GM21529 (cell line): ENCODE results near the gene GPR183.
A peak's percentile ranks its signal among the peaks of the same experiment; 100 is the strongest.

Experiments used
- ATAC-seq: cut with Tn5 transposase; IDR thresholded peaks from one replicate; pipeline ENCODE4 v1.9.1; 2021; ENCODE audit not compliant: unreplicated experiment

The GPR183 gene

DNA sequence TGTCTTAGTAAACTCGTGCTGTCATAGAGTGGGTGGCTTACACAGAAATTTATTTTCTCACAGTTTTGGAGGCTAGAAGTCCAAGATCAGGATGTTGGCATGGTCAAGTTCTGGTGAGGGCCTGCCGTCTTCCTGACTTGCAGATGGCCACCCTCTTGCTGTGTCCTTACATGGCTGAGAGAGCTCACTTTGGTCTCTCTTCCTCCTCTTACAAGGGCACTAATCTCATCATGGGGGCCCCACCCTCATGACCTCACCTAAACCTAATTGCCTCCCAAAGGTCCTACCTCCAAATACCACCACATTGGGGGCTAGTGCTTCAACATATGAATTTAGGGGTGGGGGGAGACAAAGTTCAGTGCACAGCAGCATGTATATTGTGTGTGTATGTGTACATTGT is 34.7 kb downstream of the GPR183 start:
- no peak for ATAC-seq

DNA sequence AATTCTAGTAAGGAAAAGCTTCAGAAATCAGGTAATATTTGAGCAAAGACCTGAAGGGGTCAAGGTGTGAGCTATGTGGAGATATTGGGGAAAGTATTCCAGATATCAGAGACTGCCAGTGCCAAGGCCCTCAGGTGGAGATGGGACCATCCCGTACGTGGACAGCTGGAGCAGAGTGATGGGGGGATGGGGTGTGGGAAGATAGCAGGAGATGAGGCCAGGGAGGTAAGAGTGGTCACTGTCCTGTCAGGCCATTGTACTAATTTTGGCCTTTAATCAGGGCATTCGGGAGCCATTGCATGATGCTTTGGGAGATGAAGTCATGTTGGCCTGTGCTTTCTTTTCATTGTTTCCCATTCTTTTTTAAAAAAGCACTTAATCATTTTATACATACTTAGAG is 36.0 kb downstream of the GPR183 start:
- ATAC-seq = no peak

DNA sequence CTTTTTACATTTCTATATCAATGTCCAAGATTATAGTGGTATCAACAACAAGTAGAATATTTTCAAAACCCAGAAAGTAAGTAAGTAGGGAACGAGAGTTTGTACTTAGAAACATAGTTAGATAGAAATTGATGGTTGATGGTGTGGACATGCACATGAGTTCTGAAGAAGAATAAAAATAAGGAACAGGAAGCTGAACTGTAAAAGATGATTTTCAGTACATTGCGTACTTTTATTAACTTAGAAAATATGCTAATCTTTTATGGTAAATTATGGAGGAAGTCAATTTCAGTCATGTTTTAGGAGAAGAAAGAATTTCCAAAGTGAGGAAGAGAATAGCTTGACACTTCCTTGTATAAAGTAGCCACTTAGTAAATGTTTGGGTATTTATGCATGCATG is 36.7 kb downstream of the GPR183 start:
- ATAC-seq = no peak

DNA sequence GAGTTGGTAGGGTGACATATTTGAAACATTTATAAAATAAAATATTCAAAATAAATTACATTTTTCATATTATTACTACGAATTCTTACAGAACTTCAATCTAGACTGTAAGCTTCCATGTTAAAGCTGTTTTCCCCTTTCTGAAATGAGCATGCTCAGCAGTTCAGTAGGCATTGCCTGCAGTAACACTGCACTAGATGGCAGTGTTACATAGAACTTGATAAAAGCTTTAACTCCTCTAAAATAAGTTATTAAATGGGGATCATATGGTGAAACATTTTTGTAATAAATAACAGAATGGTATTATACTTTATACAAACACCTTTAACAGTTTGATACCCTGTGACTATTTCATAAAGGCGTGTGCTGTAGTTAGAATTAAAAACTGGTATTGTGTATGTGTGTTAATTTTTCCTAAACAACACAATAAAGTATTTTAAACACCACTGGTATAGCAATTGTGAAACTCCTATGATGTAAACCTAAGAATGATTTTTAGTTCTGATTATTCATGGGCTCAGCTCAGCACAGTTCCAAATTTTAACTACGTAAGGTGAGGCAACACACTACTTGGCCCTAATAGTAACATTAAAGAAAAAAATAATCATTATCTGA is 37.5 kb downstream of the GPR183 start:
- peak; percentile 63 for ATAC-seq

DNA sequence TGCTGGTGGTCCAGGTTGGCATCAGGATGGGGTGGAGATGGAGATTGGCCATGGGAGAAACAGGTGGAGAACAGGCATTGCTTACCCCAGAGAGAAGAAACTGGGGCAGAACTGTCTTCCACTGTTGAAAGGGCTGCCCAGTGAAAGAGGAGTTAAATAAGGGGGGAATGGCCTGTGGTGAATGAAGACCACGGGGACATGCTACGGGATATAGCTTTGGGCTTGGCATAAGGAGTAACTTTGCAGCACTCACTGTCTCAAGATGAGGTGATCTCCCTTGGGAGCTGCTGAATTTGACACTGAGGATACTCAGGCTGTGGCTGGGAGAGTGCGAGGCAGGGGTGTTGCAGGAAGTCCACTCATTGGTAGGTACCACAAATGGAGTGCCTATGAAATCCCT is 38.4 kb downstream of the GPR183 start:
- no peak for ATAC-seq

DNA sequence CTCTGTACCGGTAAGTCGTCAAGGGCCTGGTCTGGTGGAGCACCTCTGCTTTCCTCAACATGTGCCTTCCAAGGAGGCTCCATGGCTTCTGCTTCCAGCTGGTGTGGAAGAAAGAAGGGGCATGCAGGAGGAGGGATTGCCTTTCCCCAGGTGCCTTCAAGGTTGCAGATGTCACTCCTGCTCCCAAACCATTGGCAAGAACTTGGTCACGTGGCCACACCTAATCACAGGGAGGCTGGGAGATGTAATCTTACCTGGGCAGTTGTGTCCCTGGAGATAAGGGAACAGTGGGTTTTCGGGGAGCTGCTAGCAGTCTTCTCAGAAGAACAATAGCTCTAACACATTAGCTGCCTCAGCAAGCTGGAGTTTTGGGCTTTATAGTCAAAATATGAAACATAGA is 39.3 kb downstream of the GPR183 start:
- no peak for ATAC-seq

DNA sequence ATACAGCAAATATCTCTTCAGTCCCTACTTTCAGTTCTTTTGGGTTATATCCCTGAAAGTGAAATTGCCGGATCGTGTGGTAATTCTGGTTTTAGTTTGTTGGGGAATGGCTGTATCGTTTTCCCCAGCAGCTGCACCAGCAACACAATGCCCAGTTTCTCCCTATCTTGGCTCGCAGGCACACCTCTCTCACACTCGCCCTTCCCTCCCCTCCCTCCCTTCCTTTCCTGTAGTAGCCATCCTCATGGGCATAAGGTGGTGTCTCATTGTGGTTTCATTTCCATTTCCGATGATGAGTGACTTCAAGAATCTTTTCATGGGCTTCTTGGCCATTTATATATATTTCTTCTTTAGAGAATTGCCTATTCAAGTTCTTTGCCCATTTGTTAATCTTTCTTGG is 40.4 kb downstream of the GPR183 start:
- no peak for ATAC-seq

DNA sequence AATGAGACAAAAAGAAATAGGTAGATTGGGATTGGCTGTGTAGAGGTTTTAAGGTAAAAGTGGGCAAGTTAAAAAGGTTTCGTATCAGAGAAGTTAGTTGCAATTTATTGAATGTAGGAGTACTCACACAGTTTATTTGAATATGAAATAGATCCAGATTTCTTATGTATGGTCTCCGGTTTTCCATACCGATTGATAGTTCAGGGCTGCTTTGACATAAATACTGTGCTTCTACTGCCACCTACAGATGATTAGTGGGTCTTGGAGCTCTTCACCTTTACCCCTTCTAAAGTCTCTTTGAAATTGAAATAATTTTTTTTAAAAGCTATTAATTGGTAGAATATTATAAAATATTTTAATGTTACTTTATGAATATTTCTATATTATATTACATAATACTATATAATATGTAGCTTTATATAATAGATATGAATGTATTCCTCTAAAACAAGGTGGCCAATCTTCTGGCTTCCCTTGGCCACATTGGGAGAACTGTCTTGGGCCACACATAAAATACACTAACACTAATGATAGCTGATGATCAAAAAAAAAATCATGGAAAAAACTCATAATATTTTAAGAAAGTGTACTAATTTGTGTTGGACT is 41.3 kb downstream of the GPR183 start:
- no peak for ATAC-seq

DNA sequence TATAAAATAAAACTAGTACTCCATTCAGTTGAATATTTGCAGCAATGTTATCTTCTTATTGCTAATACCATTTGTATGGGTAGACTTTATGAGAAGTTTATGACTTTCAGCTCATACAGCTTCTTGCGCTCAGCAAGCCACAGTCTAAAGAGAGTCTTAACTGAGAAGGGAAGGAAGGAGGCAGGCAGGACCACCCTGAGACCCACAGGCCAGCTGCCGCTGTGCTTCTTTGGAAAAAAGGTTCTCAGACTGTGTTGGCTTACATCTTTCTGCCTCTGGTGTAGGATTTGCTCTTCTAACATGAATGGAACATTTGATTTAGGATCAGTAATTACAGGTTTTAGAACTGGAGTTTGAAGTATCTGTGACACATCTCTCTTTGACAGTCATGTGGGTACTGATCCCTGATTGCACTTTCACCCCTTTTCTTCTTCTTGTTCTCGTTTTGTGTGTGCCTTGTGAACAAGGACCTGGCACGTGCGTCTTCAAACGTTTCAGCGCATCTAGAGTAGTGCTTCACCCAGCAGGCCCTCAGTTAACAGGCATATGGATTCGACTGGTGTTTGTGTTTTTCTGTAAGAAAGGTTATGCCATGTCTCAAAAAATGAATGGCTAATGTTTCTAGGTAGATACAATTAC is 41.9 kb downstream of the GPR183 start:
- ATAC-seq = no peak

DNA sequence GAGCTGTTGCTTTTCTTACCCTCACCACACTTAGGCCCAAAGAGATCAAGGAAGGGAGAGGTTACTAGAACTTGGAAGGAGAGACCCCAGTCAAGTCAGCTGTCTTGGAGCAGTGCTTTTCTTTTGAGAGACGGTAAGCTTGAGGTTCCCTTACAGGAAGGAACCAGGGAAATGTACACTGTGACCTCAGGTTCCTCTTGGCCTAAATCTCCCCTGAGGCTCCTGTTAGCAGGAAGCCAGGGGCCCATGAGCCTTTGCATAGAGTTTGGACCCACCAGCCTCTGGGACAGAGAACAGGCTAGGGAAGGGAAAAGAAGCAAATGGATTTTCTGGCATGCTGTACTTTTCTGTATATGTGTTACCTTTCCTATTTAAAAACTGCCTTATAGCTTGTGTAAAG is 43.1 kb downstream of the GPR183 start:
- no peak for ATAC-seq

DNA sequence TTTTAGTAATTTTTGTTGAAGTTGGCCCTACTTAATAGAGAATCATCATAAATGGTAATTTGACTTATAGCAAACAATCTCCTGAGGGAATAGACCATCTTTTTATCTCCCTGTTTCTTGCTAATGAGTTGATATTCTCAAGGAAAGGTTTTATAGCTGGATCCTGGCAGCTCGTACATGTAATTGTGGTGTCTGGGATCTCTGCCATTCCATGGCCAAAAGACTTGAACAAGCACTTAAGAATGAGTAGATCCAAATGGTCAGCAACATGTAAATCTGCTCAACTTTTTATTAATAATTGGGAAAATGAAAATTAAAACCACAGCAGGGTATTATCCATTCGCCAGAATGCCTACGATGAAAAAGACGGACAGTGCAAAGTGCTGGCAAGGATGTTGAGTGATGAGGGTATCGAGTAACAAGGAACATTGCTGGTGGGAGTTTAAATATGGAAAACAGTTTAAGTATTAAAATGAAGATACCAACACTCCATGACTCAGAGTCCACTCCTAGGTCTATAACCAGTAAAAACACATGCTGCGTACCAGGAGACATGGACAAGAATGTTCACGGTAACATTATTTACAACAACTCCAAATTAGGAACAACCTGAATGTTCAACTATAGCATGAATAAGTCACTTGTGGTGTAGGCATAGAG is 43.9 kb downstream of the GPR183 start:
- ATAC-seq = no peak

DNA sequence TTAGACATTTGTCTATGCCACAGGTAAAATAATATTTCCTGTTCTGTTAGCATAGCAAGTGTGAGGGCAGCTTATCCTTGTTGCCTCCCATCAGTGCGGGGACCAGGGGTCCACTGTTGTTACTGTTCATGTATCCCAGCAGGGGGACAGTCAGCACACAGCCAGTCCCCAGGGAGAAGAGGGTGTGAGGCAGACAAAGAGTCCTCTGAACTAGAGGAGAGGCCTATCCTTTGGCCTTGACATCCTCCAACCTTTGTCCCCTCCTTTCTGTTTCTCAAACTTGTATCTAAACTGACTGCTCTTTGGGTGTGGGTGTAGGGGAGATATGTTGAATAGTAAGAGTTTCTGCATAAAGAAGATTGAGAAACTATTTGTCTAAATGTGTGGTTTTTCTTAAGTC is 46.1 kb downstream of the GPR183 start:
- ATAC-seq = no peak

DNA sequence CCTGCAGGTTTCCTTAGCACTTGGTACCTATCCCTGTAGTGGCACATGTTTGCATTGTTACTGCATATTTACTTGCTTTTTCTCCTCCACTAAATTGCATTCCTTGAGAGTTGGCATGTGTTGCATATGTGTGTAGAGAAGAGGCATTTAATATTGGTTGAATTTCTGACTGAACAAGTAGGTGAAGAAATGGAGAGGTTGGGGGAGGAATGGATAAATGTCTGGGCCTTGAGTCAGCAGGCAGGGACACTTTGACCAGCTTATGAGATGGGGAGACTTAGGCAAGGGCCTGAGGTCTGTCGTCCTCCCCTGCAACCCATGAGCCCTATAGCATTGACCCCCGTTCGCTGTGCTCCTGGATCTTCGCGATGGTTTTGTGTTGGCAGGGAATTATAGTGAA is 47.0 kb downstream of the GPR183 start:
- ATAC-seq = no peak

DNA sequence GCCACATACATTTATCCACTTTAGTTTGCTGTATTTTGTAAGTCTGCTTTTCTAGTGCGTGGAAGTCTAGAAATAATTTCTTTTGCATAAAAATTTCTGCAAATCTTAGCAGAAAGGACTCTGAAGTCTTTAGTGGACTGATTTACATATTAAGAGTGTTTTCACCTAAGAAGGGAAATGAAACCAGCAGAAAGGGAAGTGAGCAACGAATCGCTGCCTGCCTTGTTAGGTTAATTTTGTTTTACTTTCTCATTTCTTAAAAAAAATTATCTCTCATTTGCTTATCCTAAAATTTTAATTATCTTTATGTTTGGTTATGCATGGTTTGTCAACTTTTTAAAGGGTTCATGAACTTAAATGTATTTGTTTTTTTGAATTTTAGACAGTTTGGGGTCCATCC is 48.3 kb downstream of the GPR183 start:
- peak; percentile 65 for ATAC-seq

DNA sequence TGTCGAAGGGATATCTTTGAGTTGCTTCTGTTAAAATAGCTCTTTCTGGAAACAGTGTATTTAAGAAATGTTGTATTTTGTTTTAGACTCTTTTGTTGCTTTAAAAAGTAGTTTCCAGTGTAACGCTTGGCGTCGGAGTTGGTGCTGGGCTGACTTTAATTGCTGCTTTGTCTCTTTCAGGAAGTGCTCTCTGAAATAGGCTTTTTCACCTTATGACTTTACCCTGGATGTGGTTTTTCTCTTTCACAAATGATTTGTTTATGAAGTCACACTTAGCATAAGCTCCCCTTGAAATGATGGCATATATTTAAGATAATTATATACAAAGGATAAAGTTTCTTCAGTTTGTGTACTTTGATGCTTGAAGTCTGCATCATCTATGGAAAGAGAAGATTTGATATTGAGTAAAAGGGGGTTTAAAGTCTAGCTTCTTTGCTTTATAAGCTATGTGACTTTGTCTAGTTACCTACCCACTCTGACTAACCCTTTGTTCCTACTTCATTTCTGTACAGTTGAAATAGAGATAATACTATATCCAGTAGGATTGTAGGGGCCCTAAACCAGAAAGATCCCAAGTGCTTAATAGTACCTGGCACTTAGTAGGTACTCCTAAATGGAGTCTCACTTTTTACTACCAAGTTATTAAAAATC is 48.9 kb downstream of the GPR183 start, which contains the start of gene GPR18:
TSS of gene GPR18 (minus strand) at position 170 of the 651 bp plus-strand sequence. CDS start 2,507 bp downstream, outside the sequence.
- peak; percentile 96 for ATAC-seq

DNA sequence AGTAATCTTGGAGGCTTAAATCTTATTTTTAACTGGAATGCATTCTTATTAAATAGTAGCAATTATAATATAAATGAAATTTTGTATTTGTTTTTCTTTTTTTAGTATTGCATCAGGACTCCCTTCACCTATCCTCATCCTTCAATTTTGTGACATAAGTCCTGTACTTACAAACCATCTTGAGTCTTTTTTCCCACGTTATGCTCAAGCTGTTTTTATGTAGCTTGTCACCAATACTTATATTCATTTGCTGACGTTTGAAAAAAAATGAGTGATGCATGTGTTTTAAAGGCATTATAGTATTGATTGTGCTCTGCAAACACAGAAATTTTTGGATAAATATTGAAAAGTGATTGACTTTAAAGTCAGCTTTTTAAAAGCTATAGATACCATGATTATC is 49.9 kb downstream of the GPR183 start:
- ATAC-seq = no peak

DNA sequence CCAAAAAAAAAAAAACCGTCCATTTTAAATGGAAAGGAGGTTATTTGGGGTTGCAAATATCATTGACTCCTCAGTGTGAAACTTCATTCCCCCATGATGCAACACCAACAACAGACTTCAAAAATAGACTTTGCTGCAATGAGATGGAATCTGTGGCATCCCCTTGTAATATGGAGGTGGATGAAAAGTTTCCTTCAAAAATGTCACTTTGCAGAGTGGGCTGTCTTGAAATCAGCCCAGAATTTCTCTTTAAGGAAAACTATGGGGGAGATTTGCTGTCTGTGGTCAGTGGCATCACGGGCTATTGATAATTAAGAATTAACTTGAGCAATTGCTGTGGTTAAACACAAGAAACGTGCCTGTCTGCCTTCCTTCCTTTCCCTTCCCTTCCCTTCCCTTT is 50.5 kb downstream of the GPR183 start:
- no peak for ATAC-seq

DNA sequence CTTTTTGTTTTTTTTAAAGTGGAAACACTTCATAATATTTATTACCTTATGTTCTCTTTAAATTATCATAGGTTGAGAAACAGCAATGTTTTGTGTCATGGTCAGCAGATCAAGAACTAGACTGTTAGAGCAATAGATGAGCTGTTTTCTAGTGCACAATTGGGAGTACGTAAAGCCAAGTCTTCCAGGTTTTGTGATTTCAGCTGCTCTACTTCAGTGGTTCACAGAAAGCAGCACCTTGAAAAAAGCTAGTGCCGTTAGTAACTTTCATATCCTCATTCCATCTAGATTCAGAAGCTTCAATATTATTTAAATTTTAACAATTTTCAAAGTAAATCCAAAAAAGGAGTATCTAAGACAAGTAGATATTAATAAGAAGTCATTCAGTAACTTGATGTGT is 50.9 kb downstream of the GPR183 start:
- ATAC-seq = no peak

DNA sequence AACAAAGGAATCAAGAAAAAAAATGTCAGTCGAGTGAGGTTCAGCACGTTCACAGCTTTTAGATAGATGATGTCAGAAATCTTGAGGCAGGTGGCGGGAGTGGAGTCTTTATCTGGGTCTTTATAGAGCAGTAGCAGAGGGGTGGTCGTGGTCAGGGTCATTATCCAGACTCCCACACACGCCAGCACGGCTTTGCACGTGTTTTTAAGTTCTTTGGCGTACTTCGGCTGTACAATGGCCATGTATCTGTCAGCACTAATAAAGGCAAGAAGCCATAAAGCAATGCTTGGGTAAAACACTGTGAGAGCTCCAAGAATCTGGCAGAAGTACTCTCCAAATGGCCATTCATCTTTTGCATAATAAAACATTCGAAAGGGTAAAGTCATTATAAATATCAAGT is 51.9 kb downstream of the GPR183 start:
- no peak for ATAC-seq

DNA sequence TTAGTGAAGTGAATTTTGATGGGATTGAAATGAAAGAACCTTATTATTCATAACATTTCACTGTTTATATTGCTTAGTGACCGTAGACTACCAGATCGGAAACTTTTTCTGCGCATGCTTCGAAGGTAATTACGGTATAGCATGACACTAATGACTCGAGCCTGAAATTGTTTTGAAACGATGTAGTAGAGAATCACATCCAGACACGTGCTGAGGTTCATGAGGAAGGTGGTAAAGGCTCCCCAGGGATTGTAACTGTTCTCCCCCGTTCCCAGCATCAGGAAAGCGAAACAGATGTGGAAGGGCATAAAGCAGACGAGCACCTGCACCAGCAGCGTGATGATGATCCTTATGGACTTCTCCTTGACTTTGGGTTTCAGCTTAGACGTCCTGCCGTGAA is 52.4 kb downstream of the GPR183 start:
- ATAC-seq = no peak

DNA sequence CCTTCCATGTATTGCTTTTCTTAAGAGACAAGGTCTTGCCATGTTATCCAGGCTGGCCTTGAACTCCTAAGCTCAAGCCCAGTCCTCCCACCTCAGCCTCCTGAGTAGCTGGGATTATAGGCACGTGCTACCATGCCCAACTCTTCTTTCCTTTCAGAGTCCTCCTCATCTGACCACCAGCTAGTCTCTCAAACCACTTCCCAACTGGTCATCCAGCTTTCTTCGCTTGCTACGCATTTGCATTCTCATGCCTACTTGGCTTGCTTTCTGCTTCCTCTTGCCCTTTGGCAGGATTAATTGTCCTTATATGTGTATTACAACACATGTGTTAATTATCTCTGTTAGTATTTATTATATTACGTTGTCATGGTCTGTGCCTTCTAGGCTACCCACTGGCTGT is 55.3 kb downstream of the GPR183 start:
- no peak for ATAC-seq
